GM21717 (cell line): ENCODE data around the gene HOXD12.

Experiments used
- ATAC-seq: cut with Tn5 transposase; IDR thresholded peaks from one replicate; pipeline ENCODE4 v1.9.1; 2021; ENCODE audit warnings: mild to moderate bottlenecking, moderate library complexity; ENCODE audit not compliant: unreplicated experiment

HOXD12 gene

GRCh38 chr2:176092270-176093144, 7.1 kb upstream of the HOXD12 start, which contains the start of gene HOXD13:
HOXD13 (plus strand) TSS chr2:176092721; CDS start chr2:176092891, 170 bp downstream.
- no peak for ATAC-seq

GRCh38 chr2:176093145-176093897, 6.3 kb upstream of the HOXD12 start:
- ATAC-seq: no peak

- no peak for ATAC-seq
Measured at GRCh38 chr2:176093898-176094249, 5.7 kb upstream of the HOXD12 start.

GRCh38 chr2:176094349-176094748, 5.2 kb upstream of the HOXD12 start:
- no peak for ATAC-seq

GRCh38 chr2:176095421-176095820, 4.2 kb upstream of the HOXD12 start:
- ATAC-seq: no peak

GRCh38 chr2:176096243-176096985, 3.2 kb upstream of the HOXD12 start:
- ATAC-seq: no peak

- peak; percentile 91 for ATAC-seq
Measured at GRCh38 chr2:176096986-176097819, 2.4 kb upstream of the HOXD12 start.

- ATAC-seq: no peak
Measured at GRCh38 chr2:176097820-176098365, 1.7 kb upstream of the HOXD12 start.

GRCh38 chr2:176098366-176099158, 1.0 kb upstream of the HOXD12 start:
- ATAC-seq: no peak

- no peak for ATAC-seq
Measured at GRCh38 chr2:176099159-176099727, 352 bp upstream of the HOXD12 start.

GRCh38 chr2:176100547-176101140, 1.0 kb downstream of the HOXD12 start:
- no peak for ATAC-seq

GRCh38 chr2:176101216-176101830, 1.7 kb downstream of the HOXD12 start:
- ATAC-seq: no peak

- no peak for ATAC-seq
Measured at GRCh38 chr2:176101842-176102241, 2.2 kb downstream of the HOXD12 start.

- no peak for ATAC-seq
Measured at GRCh38 chr2:176102309-176102866, 2.8 kb downstream of the HOXD12 start.

- no peak for ATAC-seq
Measured at GRCh38 chr2:176103194-176103593, 3.6 kb downstream of the HOXD12 start.

- no peak for ATAC-seq
Measured at GRCh38 chr2:176103742-176104315, 4.2 kb downstream of the HOXD12 start.

- ATAC-seq: no peak
Measured at GRCh38 chr2:176104316-176105077, 4.9 kb downstream of the HOXD12 start.
